ELF-1 (cell line): ENCODE measurements around the gene FAM13C.

Experiments
- DNase-seq: peaks from one replicate; pipeline ENCODE4 v3.0.0-alpha.2; 2016; ENCODE audit warnings: low read depth, low spot score

The FAM13C gene

GRCh38 chr10:59361663-59362143 is 646 bp downstream of the FAM13C start:
- no peak for DNase-seq

DNA sequence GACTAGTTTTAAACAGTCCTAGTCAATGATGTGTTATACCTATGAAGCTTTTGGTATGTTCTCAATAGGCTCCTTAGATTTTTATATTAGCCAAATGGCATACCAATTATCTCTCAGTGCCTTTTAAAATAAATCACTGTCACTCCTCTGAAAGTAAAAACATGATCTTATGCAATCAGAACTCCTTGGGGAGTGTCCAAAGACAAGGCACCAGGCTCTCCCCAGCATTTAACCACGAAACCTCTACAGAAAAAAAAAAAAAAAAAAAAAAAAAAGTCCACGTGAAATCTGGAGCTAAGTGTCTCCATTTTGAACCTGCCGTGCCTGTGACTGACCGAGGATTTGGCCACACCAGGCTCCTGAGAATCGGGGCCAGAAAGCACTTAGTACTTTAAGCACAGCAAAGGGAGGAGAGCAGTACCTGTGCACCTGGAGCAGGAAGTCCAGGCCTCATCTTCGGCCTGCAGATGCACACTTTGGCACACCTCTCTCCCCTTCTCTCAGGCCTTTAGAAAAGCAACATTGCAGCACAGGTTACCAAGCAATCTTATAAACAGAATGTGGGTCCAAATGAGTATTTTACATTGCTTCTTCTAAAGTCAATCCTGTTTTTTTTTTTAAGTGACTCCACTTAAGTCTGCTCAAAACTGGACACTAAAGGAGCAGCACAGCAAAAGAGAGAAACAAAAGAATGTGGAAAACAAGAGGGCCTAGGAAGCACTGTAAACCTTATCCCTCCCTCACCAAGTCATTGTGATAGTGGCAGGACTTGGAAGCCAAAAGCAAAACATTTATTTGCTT is 1.5 kb downstream of the FAM13C start:
- DNase-seq, result no peak

GRCh38 chr10:59358576-59358975 is 3.8 kb downstream of the FAM13C start:
- DNase-seq, result no peak

DNA sequence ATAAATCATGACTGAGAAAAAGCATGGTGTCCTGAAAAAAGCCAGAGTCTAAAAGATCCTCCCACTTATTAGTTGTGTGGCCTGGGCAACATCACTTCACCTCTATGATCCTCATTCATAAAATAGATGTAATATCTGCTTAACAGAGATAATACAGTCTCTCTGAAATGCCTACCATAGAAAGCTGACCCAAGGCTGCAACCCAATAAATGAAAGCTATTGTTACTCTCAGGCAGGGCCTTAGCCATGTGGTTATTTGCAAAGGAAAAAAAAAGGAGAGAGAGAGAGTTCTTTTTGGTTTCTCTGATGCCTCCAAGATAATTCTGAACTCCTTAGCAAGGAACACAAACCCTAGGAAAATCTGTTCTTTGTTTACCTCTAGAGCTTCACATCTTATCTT is 7.9 kb downstream of the FAM13C start:
- DNase-seq, result no peak

DNA sequence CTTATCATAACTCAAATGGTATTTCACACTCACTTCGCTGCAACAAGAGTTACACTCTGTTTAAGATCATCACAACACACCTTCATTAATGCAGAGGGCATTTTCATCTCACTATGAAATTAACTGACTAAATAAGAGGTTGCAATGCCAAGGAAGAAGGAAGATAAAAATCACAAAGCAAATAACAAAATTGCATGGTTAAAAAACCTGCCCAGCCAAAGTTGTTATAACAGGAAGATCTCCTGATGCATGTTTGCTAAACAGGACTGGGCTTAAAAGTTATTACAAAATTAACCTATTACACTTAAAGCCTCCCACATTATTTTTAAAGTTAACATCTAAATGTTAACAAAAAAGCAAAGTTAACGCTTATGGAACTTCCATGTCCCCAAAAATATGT is 11.8 kb downstream of the FAM13C start:
- DNase-seq, result no peak

DNA sequence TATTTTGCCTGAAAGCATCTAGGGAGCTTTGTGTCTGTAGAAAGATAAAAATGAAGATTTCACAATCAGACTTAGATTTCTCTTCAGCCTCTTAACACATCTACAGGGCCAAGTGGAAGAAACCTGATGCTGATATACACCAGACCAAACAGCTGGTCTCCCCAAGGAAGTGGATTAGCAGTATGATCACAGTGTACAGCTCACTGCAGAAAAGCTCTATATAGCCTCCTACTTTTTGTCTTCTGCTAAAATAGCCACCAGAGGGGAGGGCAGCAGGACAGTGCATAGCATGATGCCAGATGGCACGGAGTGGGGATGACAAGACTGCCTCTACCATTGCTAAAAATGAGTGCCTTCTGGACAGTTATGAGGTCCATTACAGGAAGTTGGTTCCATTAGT is 16.0 kb downstream of the FAM13C start:
- DNase-seq, result no peak

DNA sequence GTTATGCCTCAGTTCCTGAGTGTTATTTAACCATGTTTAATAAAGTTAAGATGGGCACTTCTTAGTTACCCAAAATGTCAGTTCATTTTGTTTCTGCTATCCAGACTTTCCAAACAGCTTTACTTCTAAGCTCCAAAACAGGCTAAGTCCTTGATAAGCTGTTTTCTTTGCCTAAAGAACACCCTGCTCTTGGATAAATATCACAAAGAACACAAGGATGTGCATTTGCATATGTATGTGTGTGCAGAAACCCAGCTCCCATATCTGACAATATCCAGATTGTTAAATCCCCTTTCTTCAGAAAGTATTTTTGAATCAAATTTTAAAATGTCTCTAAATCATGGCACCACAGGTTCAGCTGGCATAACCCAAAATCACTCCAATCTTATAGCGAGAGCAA is 19.6 kb downstream of the FAM13C start:
- no peak for DNase-seq

DNA sequence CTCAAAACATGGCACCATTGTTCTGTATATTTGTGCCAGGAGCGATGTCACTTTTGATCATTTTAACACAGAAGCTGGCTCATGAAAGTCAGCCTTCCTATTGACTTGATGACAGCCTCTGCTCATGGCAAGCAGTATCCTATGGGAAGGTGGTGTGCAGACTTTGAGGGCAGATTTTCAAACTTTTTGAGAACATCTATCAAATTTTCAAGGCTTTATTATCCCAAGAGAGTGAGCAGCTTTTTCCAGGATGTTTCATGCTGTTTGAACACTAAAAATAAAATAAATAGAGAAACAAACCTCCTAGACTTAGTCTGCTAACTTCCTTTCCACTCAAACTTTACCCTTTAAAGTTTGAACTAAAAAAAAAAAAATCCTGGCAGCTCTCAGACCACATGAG is 20.3 kb downstream of the FAM13C start:
- no peak for DNase-seq

- DNase-seq, result no peak
These were observed 22.1 kb downstream of the FAM13C start for GRCh38 chr10:59340285-59340684.

DNA sequence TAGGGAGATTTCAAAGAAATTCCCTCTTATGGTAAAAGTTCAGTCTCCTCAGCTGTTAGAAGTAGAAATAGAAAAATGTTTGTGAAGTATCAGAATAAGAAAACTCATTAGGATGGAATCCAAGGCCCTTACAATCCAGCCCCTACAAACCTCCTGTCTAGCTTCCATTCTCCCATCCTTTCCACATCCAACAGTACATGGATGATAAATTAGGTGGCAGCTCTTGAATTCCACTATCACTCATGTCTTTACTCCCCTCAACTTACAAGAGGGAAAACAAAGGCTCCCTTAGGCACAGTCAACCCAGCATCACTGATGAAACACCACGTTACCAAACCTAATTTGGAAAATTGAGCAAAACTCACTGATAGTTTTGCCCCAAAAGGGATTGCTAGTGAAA is 23.0 kb downstream of the FAM13C start:
- DNase-seq, result no peak

DNA sequence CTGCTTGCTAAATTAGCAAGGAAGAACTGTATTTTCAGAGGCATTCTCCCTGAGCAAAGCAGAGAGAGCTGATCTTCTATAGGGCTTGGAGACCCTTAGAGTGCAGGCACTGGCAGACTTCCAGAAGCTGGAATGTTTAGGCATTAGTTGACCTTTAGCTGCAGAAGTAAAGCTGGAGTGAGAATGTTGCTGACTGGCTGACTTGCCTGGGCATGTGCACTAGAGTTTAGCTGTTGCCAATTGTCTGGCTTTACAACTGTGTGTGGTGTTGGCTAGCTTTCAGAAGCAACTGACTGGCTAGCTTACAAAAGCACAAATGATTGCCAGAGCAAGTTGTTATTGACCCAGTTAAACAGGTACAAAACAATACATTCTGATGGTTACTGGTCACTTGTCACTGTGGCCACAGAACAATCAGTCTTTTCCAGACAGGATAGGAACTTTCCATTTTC is 25.1 kb downstream of the FAM13C start:
- peak; percentile 3 for DNase-seq

DNA sequence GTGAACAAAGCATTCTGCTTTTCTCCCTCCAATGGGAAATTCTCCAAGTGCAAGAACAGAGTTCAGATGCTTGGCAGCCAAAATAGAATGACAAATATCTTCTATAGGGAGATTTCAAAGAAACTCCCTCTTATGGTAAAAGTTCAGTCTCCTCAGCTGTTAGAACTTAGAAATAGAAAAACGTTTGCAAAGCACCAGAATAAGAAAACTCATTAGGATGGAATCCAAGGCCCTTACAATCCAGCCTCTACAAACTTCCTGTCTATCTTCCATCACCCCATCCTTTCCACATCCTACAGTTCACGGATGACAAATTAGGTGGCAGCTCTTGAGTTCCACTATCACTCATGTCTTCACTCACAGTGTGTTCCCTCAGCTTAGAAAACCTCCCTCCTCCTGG is 25.7 kb downstream of the FAM13C start:
- DNase-seq, result no peak

- DNase-seq, result no peak
These were observed 26.9 kb downstream of the FAM13C start for GRCh38 chr10:59335497-59335896.

GRCh38 chr10:59333701-59334100 is 28.6 kb downstream of the FAM13C start:
- DNase-seq, result no peak

DNA sequence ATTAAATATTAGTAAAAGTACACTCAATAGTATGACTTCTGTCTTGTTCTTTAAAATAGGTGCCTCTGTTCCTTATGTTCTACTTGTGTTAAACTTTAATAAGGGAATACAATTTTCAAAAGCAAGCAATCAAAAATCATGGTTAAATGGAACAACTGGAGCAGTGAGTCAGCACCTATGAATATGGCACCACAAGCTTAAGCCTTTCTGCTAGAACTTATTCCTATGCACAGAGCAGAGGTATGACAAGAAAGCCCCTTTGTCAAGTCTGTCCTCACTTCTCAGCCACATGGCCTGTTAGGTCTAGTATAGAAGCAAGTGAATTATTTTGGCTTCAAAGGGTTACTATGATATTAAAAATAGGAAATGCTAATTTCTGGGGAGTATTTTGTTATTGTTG is 29.8 kb downstream of the FAM13C start:
- no peak for DNase-seq

- DNase-seq, result no peak
These were observed 30.7 kb downstream of the FAM13C start for GRCh38 chr10:59331661-59332060.

DNA sequence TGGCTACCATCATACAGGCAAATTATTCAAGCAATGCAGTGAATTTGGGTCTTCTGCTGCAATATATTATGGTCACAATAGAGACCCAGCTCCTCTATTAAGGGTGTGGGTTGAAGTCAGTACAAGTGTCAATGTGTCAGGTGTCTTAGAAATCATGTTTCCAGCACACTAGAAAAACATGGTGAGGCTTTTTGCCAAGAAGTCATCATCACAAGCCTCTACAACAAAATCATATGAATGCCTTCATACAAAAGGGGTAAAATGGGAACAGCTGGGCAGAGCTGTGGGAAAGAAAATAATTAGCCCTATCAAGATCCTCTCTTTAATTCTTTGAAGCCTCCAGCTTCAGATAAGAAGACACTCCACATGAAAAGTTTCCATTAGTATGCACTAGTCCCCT is 37.2 kb downstream of the FAM13C start:
- DNase-seq, result no peak

- DNase-seq, result no peak
These were observed 37.8 kb downstream of the FAM13C start for GRCh38 chr10:59324597-59324996.

- no peak for DNase-seq
These were observed 38.4 kb downstream of the FAM13C start for GRCh38 chr10:59323831-59324401.

DNA sequence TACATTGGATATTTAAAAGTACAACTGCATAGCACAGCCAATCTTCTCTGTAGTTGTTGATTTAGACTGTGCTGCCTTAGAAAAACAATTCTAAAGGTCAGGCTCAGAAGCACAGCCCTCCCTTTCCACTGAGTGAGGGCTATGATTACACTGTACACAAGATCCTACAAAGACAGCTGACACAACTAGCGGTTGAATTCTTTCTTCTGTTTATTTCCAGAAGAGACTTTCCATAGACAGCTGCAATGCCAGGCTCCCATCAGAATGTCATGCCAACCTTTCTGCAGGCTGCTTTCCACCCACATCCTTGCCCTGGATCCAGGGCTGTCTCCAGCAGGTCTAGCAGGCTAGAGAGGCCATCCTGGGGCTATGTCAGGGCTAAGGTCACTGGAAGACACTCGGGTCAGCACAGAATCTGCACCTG is 39.3 kb downstream of the FAM13C start:
- no peak for DNase-seq

GRCh38 chr10:59322131-59322530 is 40.2 kb downstream of the FAM13C start:
- no peak for DNase-seq

GRCh38 chr10:59320355-59320754 is 42.0 kb downstream of the FAM13C start:
- DNase-seq, result no peak

GRCh38 chr10:59319854-59320253 is 42.5 kb downstream of the FAM13C start:
- no peak for DNase-seq
